Neuronal stem cell (in vitro differentiated cells): ENCODE data around the gene FAM200B.

Experiments
- DNase-seq: peaks from one replicate; pipeline ENCODE4 v3.0.0-alpha.2; 2013; ENCODE audit warnings: low spot score
- H2AFZ ChIP-seq: one replicate; pipeline ENCODE4 v1.6.1; 2013; ENCODE audit warnings: mild to moderate bottlenecking, low read length, inconsistent platforms
- H2AK5ac ChIP-seq: 2 replicates; pipeline ENCODE4 v1.6.1; 2013; ENCODE audit warnings: low read depth, mild to moderate bottlenecking, inconsistent platforms, low read length, moderate library complexity, mixed read lengths
- H2BK120ac ChIP-seq: 2 replicates; pipeline ENCODE4 v1.6.1; 2013; ENCODE audit warnings: low read depth, mild to moderate bottlenecking, inconsistent platforms, low read length, moderate library complexity, mixed read lengths
- H2BK12ac ChIP-seq: one replicate; pipeline ENCODE4 v1.6.1; 2013; ENCODE audit warnings: low read length, inconsistent platforms
- H2BK15ac ChIP-seq: 2 replicates; pipeline ENCODE4 v1.6.1; 2013; ENCODE audit warnings: mild to moderate bottlenecking, low read length, inconsistent platforms, mixed read lengths
- H2BK5ac ChIP-seq: one replicate; pipeline ENCODE4 v1.6.1; 2013; ENCODE audit warnings: inconsistent platforms, mild to moderate bottlenecking, low read length, moderate library complexity
- H3K14ac ChIP-seq: one replicate; pipeline ENCODE4 v1.6.1; 2013; ENCODE audit warnings: low read length, inconsistent platforms
- H3K18ac ChIP-seq: 2 replicates; pipeline ENCODE4 v1.6.1; 2013; ENCODE audit warnings: low read length, inconsistent platforms
- H3K23ac ChIP-seq: 2 replicates; pipeline ENCODE4 v1.6.1; 2013; ENCODE audit warnings: low read depth, mild to moderate bottlenecking, mixed read lengths, low read length, inconsistent platforms; ENCODE audit not compliant: poor library complexity
- H3K27ac ChIP-seq: replicated peaks from 3 replicates; pipeline ENCODE4 v1.5.1; 2013; ENCODE audit warnings: low read length, inconsistent platforms
- H3K27me3 ChIP-seq, 3 experiments: 2 replicates each; pipeline ENCODE4 v1.6.1; 2013; ENCODE audit warnings: low read length in 3 of 3, mild to moderate bottlenecking in 2 of 3, inconsistent platforms in 1 of 3, low read depth in 1 of 3, mixed read lengths in 1 of 3, moderate library complexity in 1 of 3; ENCODE audit not compliant: control insufficient read depth in 3 of 3, insufficient read depth in 3 of 3
- H3K36me3 ChIP-seq, 2 donors: replicated peaks in 1 of 2; 2 replicates each; pipeline ENCODE4 v1.6.1; 2013; ENCODE audit warnings: low read length in 2 of 2; ENCODE audit not compliant: control insufficient read depth in 2 of 2, insufficient read depth in 2 of 2
- H3K4ac ChIP-seq: 2 replicates; pipeline ENCODE4 v1.6.1; 2013; ENCODE audit warnings: inconsistent platforms, mild to moderate bottlenecking, low read length, moderate library complexity
- H3K4me1 ChIP-seq, 2 donors: 1 replicate in 1 of 2; 2 replicates in 1 of 2; pipeline ENCODE4 v1.6.1; 2013; ENCODE audit warnings: low read length in 2 of 2, low read depth in 1 of 2; ENCODE audit not compliant: control insufficient read depth in 2 of 2, insufficient read depth in 1 of 2
- H3K4me2 ChIP-seq: one replicate; pipeline ENCODE4 v1.6.1; 2013; ENCODE audit warnings: mild to moderate bottlenecking, low read length, inconsistent platforms; ENCODE audit not compliant: insufficient read depth, poor library complexity, severe bottlenecking
- H3K4me3 ChIP-seq, 2 donors: 2 replicates each; pipeline ENCODE4 v1.5.1; 2013; ENCODE audit warnings: low read length in 2 of 2, mild to moderate bottlenecking in 2 of 2, inconsistent platforms in 1 of 2, moderate library complexity in 1 of 2
- H3K79me1 ChIP-seq: one replicate; pipeline ENCODE4 v1.6.1; 2013; ENCODE audit warnings: low read depth, mild to moderate bottlenecking, inconsistent platforms, low read length, moderate library complexity
- H3K9ac ChIP-seq: one replicate; pipeline ENCODE4 v1.6.1; 2013; ENCODE audit warnings: mild to moderate bottlenecking, low read depth, low read length, inconsistent platforms; ENCODE audit not compliant: poor library complexity
- H3K9me3 ChIP-seq, 2 donors: replicated peaks in 1 of 2; 2 replicates each; pipeline versions ENCODE3 to v1.6.1; 2013; ENCODE audit warnings: low read length in 2 of 2, mild to moderate bottlenecking in 2 of 2, inconsistent platforms in 1 of 2, low read depth in 1 of 2, mixed read lengths in 1 of 2, moderate library complexity in 1 of 2; ENCODE audit not compliant: control insufficient read depth in 2 of 2, insufficient read depth in 1 of 2
- H4K8ac ChIP-seq: one replicate; pipeline ENCODE4 v1.6.1; 2013; ENCODE audit warnings: low read depth, mild to moderate bottlenecking, inconsistent platforms, low read length, moderate library complexity
- H4K91ac ChIP-seq: one replicate; pipeline ENCODE4 v1.6.1; 2013; ENCODE audit warnings: low read length, low read depth, mild to moderate bottlenecking, inconsistent platforms; ENCODE audit not compliant: poor library complexity
- WGBS, 2 donors: extraction: QIAGEN DNeasy Blood & Tissue Kit; methylation state at CpG; one replicate each; pipeline ENCODE4 v1.1.7; 2013; ENCODE audit warnings: missing lambda C conversion rate in 2 of 2, mixed read lengths in 1 of 2; ENCODE audit not compliant: insufficient read length in 2 of 2, insufficient replicate concordance in 1 of 2; ENCODE audit errors: extremely low coverage in 2 of 2; 5-methylcytosine and 5-hydroxymethylcytosine counted together

FAM200B gene

GRCh38 chr4:15683143-15683495 lies 1.5 kb downstream of the FAM200B start:
- Histone ChIP-seq H4K91ac (no peak overlapping the region), H3K4me1 (peaks cover 0 to 11% of the 10 kb centered on the region in 2 donors), H3K4me3 (peak overlapping the region in 1 of 2 donors; percentile 77), H2BK12ac (no peak overlapping the region), H3K4me2 (no peak overlapping the region), H4K8ac (no peak overlapping the region), H3K18ac (no peak overlapping the region), H3K9me3 (peaks cover 0 to 13% of the 10 kb centered on the region in 2 donors), H2AFZ (no peak overlapping the region), H3K27me3 (no peaks in the 10 kb centered on the region), H3K36me3 (peaks cover 4 to 61% of the 10 kb centered on the region in 2 donors), H3K27ac (no peak overlapping the region), H2BK120ac (no peak overlapping the region), H2AK5ac (no peak overlapping the region), H3K9ac (no peak overlapping the region), H3K14ac (no peak overlapping the region), H3K23ac (no peak overlapping the region), H3K79me1 (no peaks in the 10 kb centered on the region), H3K4ac (no peak overlapping the region), H2BK5ac (no peak overlapping the region), H2BK15ac (no peak overlapping the region)
- WGBS, 2 donors = 100% methylated on average over 1 to 2 of the region's 2 CpGs
- DNase-seq = no peak

GRCh38 chr4:15684498-15684897 lies 2.9 kb downstream of the FAM200B start:
- H2BK5ac ChIP-seq = no peak overlapping the region
- H3K4me1 ChIP-seq = peaks cover 0 to 11% of the 10 kb centered on the region in 2 donors
- no peak overlapping the region for H3K23ac ChIP-seq
- no peak overlapping the region for H3K4ac ChIP-seq
- H4K8ac ChIP-seq = no peak overlapping the region
- H3K9me3 ChIP-seq = peaks cover 0 to 6% of the 10 kb centered on the region in 2 donors
- H3K14ac ChIP-seq = no peak overlapping the region
- H2AFZ ChIP-seq = no peak overlapping the region
- H3K18ac ChIP-seq = no peak overlapping the region
- H3K79me1 ChIP-seq = no peaks in the 10 kb centered on the region
- H3K4me2 ChIP-seq = no peak overlapping the region
- H3K27ac ChIP-seq = no peak overlapping the region
- H2BK12ac ChIP-seq = no peak overlapping the region
- no peak overlapping the region for H4K91ac ChIP-seq
- peaks cover 4 to 64% of the 10 kb centered on the region in 2 donors for H3K36me3 ChIP-seq
- no CpG with 5 or more reads among the region's 1 CpG for WGBS, 2 donors
- H3K9ac ChIP-seq = no peak overlapping the region
- no peak overlapping the region for H2BK15ac ChIP-seq
- no peak overlapping the region for H2AK5ac ChIP-seq
- H2BK120ac ChIP-seq = no peak overlapping the region
- DNase-seq = no peak
- H3K4me3 ChIP-seq = no peak overlapping the region
- H3K27me3 ChIP-seq = no peaks in the 10 kb centered on the region

GRCh38 chr4:15688051-15688450 lies 6.4 kb downstream of the FAM200B start:
- H3K14ac ChIP-seq = no peak overlapping the region
- H3K79me1 ChIP-seq = no peaks in the 10 kb centered on the region
- H3K4me1 ChIP-seq = peaks cover 7 to 22% of the 10 kb centered on the region in 2 donors
- H3K4me2 ChIP-seq = no peak overlapping the region
- no peak overlapping the region for H3K27ac ChIP-seq
- DNase-seq = no peak
- no peak overlapping the region for H3K18ac ChIP-seq
- no CpG with 5 or more reads among the region's 5 CpGs for WGBS, 2 donors
- no peak overlapping the region for H3K23ac ChIP-seq
- peaks cover 0 to 2% of the 10 kb centered on the region in 2 donors for H3K9me3 ChIP-seq
- H3K36me3 ChIP-seq = peaks cover 4 to 70% of the 10 kb centered on the region in 2 donors
- no peak overlapping the region for H3K4ac ChIP-seq
- no peak overlapping the region for H2BK12ac ChIP-seq
- no peak overlapping the region for H3K9ac ChIP-seq
- no peak overlapping the region for H2BK15ac ChIP-seq
- H4K91ac ChIP-seq = no peak overlapping the region
- H2AFZ ChIP-seq = no peak overlapping the region
- H4K8ac ChIP-seq = no peak overlapping the region
- no peak overlapping the region for H2BK120ac ChIP-seq
- H3K27me3 ChIP-seq = no peaks in the 10 kb centered on the region
- H3K4me3 ChIP-seq = no peak overlapping the region
- H2BK5ac ChIP-seq = no peak overlapping the region
- no peak overlapping the region for H2AK5ac ChIP-seq

- Histone ChIP-seq H3K18ac (no peak overlapping the region), H2AFZ (no peak overlapping the region), H2BK15ac (no peak overlapping the region), H4K91ac (no peak overlapping the region), H3K36me3 (peaks cover 2 to 60% of the 10 kb centered on the region in 2 donors), H2BK120ac (no peak overlapping the region), H3K9ac (no peak overlapping the region), H3K9me3 (peaks cover 0 to 7% of the 10 kb centered on the region in 2 donors), H3K23ac (no peak overlapping the region), H4K8ac (no peak overlapping the region), H2BK5ac (no peak overlapping the region), H2AK5ac (no peak overlapping the region), H3K14ac (no peak overlapping the region), H3K4me2 (no peak overlapping the region), H3K4ac (no peak overlapping the region), H3K4me1 (peaks cover 7 to 14% of the 10 kb centered on the region in 2 donors), H3K27me3 (no peaks in the 10 kb centered on the region), H3K79me1 (no peaks in the 10 kb centered on the region), H3K27ac (no peak overlapping the region), H2BK12ac (no peak overlapping the region), H3K4me3 (no peak overlapping the region)
- no peak for DNase-seq
- WGBS, 2 donors = no CpG with 5 or more reads among the region's 2 CpGs
Measured at GRCh38 chr4:15689540-15689939, 7.9 kb downstream of the FAM200B start.
